B cell (primary cell): Measurements from ENCODE around the gene MLLT6.

Experiments used
- CTCF ChIP-seq: fragments of 200-600 bp; IDR thresholded peaks from one replicate; pipeline ENCODE4 v1.8.0; 2022; ENCODE audit warnings: antibody characterized with exemption, mild to moderate bottlenecking
- EZH2 ChIP-seq: IDR thresholded peaks from 2 replicates; pipeline ENCODE4 v1.6.1; 2012; ENCODE audit warnings: borderline replicate concordance, low read depth, mild to moderate bottlenecking, moderate library complexity, low read length; ENCODE audit not compliant: insufficient read depth, poor library complexity, severe bottlenecking

- no peak for TF ChIP-seq CTCF
- TF ChIP-seq EZH2: no peak
Measured at GRCh38 chr17:38712593-38712992, 7.5 kb downstream of the MLLT6 start.
